Neural cell (in vitro differentiated cells): ENCODE results near the gene CPLANE1.

Source experiments
- EP300 ChIP-seq: fragments of 450-650 bp; conservative IDR thresholded peaks from 2 replicates; pipeline ENCODE4 v1.6.1; 2014; ENCODE audit warnings: antibody characterized with exemption, mild to moderate bottlenecking, moderate library complexity; ENCODE audit not compliant: poor library complexity, severe bottlenecking
- EZH2 ChIP-seq: fragments of 200-600, 300-800 bp; shearing (Covaris generic), sonication (generic); IDR thresholded peaks from 2 replicates; pipeline ENCODE4 v1.6.1; 2014; ENCODE audit warnings: antibody characterized with exemption, low read length, borderline replicate concordance, mild to moderate bottlenecking; ENCODE audit not compliant: insufficient read depth, poor library complexity, severe bottlenecking
- MXI1 ChIP-seq: fragments of 450-650 bp; conservative IDR thresholded peaks from 2 replicates; pipeline ENCODE4 v1.6.1; 2014; ENCODE audit warnings: antibody characterized with exemption, mild to moderate bottlenecking; ENCODE audit not compliant: poor library complexity, severe bottlenecking
- POLR2AphosphoS5 ChIP-seq: IDR thresholded peaks from 2 replicates; pipeline ENCODE4 v1.6.1; 2012
- RAD21 ChIP-seq: fragments of 450-650 bp; conservative IDR thresholded peaks from 2 replicates; pipeline ENCODE4 v1.6.1; 2014; ENCODE audit warnings: antibody characterized with exemption, mild to moderate bottlenecking, moderate library complexity
- SMC3 ChIP-seq: fragments of 450-650 bp; conservative IDR thresholded peaks from 2 replicates; pipeline ENCODE4 v1.6.1; 2014; ENCODE audit warnings: antibody characterized with exemption, mild to moderate bottlenecking, moderate library complexity; ENCODE audit not compliant: poor library complexity
- TAF1 ChIP-seq: IDR thresholded peaks from 2 replicates; pipeline ENCODE4 v1.6.1; 2012; ENCODE audit warnings: low read depth
- TF ChIP-seq, protein P1 (sequence below): fragments of 450-650 bp; IDR thresholded peaks from 2 replicates; pipeline ENCODE4 v1.5.1; 2014; ENCODE audit warnings: antibody characterized with exemption, mild to moderate bottlenecking, moderate library complexity; ENCODE audit not compliant: poor library complexity, severe bottlenecking
- TF ChIP-seq, protein P2 (sequence below): IDR thresholded peaks from 2 replicates; pipeline ENCODE4 v1.6.1; 2012; ENCODE audit warnings: borderline replicate concordance

DNA sequence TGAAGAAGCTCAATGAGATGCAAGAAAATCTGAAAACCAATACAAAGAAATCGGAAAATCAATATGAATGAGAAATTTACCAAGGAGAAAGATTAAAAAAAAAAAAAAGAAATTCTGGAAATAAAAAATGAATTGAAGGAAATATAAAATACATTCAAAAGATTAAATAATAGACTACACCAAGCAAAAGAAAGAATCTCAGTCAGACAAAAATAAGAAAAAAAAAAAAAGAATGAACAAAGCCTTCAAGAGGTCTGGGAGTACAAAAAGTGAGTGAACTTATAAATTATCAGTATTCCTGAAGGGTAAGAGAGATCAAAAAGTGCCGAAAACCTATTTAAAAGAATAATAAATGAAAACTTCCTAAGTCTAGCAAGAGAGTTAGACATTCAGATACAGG lies 14.9 kb downstream of the CPLANE1 start:
- TF ChIP-seq, protein P1, sequence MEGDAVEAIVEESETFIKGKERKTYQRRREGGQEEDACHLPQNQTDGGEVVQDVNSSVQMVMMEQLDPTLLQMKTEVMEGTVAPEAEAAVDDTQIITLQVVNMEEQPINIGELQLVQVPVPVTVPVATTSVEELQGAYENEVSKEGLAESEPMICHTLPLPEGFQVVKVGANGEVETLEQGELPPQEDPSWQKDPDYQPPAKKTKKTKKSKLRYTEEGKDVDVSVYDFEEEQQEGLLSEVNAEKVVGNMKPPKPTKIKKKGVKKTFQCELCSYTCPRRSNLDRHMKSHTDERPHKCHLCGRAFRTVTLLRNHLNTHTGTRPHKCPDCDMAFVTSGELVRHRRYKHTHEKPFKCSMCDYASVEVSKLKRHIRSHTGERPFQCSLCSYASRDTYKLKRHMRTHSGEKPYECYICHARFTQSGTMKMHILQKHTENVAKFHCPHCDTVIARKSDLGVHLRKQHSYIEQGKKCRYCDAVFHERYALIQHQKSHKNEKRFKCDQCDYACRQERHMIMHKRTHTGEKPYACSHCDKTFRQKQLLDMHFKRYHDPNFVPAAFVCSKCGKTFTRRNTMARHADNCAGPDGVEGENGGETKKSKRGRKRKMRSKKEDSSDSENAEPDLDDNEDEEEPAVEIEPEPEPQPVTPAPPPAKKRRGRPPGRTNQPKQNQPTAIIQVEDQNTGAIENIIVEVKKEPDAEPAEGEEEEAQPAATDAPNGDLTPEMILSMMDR: no peak
- TF ChIP-seq, protein P2, sequence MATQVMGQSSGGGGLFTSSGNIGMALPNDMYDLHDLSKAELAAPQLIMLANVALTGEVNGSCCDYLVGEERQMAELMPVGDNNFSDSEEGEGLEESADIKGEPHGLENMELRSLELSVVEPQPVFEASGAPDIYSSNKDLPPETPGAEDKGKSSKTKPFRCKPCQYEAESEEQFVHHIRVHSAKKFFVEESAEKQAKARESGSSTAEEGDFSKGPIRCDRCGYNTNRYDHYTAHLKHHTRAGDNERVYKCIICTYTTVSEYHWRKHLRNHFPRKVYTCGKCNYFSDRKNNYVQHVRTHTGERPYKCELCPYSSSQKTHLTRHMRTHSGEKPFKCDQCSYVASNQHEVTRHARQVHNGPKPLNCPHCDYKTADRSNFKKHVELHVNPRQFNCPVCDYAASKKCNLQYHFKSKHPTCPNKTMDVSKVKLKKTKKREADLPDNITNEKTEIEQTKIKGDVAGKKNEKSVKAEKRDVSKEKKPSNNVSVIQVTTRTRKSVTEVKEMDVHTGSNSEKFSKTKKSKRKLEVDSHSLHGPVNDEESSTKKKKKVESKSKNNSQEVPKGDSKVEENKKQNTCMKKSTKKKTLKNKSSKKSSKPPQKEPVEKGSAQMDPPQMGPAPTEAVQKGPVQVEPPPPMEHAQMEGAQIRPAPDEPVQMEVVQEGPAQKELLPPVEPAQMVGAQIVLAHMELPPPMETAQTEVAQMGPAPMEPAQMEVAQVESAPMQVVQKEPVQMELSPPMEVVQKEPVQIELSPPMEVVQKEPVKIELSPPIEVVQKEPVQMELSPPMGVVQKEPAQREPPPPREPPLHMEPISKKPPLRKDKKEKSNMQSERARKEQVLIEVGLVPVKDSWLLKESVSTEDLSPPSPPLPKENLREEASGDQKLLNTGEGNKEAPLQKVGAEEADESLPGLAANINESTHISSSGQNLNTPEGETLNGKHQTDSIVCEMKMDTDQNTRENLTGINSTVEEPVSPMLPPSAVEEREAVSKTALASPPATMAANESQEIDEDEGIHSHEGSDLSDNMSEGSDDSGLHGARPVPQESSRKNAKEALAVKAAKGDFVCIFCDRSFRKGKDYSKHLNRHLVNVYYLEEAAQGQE: no peak
- TF ChIP-seq TAF1: no peak
- TF ChIP-seq EZH2: no peak
- no peak for TF ChIP-seq POLR2AphosphoS5
- no peak for TF ChIP-seq EP300
- no peak for TF ChIP-seq RAD21
- TF ChIP-seq SMC3: no peak
- no peak for TF ChIP-seq MXI1
